ENCODE measurements around the gene UBE3B. TPM values are rescaled to one million over a fixed set of nuclear protein-coding genes. Genes with fewer than 3 reads are reported as not detected.
A peak's percentile ranks its signal among the peaks of the same experiment; 100 is the strongest.

Gene UBE3B
- total RNA-seq, 4 donors from 2014 or later: 34.4 to 73.0 (median 71.6) TPM

DNA sequence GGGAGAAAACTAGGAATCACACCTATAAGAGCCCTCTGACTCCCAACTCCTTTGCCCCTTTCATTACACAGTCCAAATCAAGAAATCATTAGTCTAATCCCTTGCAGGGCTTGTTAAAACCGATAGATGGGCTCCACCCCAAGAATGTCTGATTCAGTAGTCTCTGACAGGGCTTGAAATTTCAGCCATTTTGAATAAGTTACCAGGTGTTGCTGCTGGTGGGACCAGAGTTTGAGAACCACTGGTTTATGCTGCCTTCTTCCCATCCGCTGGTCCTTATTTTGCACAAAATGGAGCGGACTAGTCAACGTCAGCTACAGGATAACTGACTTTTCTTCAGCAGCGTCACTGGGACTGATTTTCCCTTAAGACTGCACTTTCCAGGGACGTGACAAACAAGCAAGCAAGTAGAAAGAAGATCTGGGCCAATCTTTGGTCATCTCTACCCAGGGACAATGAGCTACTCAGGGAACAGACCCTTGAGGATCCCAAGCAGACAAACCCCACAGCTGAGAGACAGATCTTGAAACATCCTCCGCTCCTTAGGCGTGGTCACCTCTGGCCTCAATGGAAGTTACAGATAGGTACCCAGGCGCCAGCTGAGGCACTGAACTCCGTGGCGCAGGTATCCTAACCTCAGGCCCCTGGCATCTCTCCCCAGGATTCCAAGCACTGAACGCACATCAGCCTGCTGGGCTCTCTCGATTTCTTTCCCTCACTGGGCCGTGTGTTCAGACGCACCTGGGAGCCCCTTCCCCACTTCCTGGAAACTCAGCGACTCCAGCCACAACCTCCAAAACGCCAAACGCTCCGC, 1.2 kb upstream of the UBE3B start:
- H3K9me3 ChIP-seq: no peaks in the 10 kb centered on the region
- no peaks in the 10 kb centered on the region for H3K36me3 ChIP-seq
- DNase-seq: no peak
- intact Hi-C loops (cut with DNase I; ENCODE audit: low total_unique reads): loop anchor here (5.0 kb wide), 1 partner anchor 49 kb away; no protein-coding TSS in a partner anchor
- peaks cover 10 to 43% (median 32%) of the 10 kb centered on the region in 4 donors for H3K4me1 ChIP-seq
- H3K4me3 ChIP-seq: peak overlapping the region; percentile 60 to 88 (median 77)
- in situ Hi-C loops (cut with MboI; ENCODE audit: low pct_ligation_motif_present in 1 of 4, low pct_unique_long_range_greater_than_20kb in 1 of 4, low sequenced_read_pairs in 3 of 4): no loop called here
- TF ChIP-seq POLR2AphosphoS5 (IDR thresholded peaks at IDR 0.05) (no peak), EP300 (IDR thresholded peaks at IDR 0.05; ENCODE audit: low read depth) (no peak), POLR2A (IDR thresholded peaks at IDR 0.05) (no peak)
- no peaks in the 10 kb centered on the region for H3K27me3 ChIP-seq
- 9 to 18% methylated on average over 7 to 19 of the region's 19 CpGs for WGBS, 2 donors (ENCODE audit: low coverage in 1 of 2)
- H3K27ac ChIP-seq: peak overlapping the region; percentile 88 to 96 (median 95)

DNA sequence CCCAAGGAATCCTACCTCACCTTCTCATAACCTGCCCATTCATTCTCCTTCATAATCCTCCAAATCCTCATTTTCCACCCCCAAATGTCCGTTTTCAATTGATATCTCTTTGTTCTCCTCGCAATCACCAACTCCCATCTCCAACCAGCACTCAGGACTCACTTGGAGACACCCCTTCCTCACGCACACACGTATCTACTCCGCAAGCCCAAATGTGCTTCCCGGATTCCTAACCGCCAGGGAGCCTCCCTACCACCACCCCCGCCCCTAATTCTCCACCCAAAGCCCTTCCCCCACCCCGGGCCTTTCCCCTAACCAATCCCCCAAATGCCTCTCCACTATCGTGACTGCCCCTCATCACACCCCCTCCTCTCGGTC, 638 bp upstream of the UBE3B start:
- whole genome bisulfite sequencing, 2 donors (ENCODE audit: low coverage in 1 of 2): 0% methylated on average over 6 to 11 of the region's 11 CpGs
- H3K4me1 ChIP-seq: peaks cover 10 to 43% (median 30%) of the 10 kb centered on the region in 4 donors
- TF ChIP-seq POLR2A (IDR thresholded peaks at IDR 0.05): no peak
- TF ChIP-seq POLR2AphosphoS5 (IDR thresholded peaks at IDR 0.05): no peak
- TF ChIP-seq, protein P1, sequence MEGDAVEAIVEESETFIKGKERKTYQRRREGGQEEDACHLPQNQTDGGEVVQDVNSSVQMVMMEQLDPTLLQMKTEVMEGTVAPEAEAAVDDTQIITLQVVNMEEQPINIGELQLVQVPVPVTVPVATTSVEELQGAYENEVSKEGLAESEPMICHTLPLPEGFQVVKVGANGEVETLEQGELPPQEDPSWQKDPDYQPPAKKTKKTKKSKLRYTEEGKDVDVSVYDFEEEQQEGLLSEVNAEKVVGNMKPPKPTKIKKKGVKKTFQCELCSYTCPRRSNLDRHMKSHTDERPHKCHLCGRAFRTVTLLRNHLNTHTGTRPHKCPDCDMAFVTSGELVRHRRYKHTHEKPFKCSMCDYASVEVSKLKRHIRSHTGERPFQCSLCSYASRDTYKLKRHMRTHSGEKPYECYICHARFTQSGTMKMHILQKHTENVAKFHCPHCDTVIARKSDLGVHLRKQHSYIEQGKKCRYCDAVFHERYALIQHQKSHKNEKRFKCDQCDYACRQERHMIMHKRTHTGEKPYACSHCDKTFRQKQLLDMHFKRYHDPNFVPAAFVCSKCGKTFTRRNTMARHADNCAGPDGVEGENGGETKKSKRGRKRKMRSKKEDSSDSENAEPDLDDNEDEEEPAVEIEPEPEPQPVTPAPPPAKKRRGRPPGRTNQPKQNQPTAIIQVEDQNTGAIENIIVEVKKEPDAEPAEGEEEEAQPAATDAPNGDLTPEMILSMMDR (IDR thresholded peaks at IDR 0.05): no peak
- TF ChIP-seq EP300 (IDR thresholded peaks at IDR 0.05; ENCODE audit: low read depth): no peak
- H3K36me3 ChIP-seq: no peaks in the 10 kb centered on the region
- H3K27me3 ChIP-seq: no peaks in the 10 kb centered on the region
- intact Hi-C loops (cut with DNase I; ENCODE audit: low total_unique reads): loop anchor here (5.0 kb wide), 1 partner anchor 49 kb away; no protein-coding TSS in a partner anchor
- in situ Hi-C loops (cut with MboI; ENCODE audit: low pct_ligation_motif_present in 1 of 4, low pct_unique_long_range_greater_than_20kb in 1 of 4, low sequenced_read_pairs in 3 of 4): no loop called here
- peak overlapping the region; percentile 60 to 88 (median 77) for H3K4me3 ChIP-seq
- peak overlapping the region; percentile 88 to 96 (median 95) for H3K27ac ChIP-seq
- H3K9me3 ChIP-seq: no peaks in the 10 kb centered on the region
- DNase-seq: no peak

DNA sequence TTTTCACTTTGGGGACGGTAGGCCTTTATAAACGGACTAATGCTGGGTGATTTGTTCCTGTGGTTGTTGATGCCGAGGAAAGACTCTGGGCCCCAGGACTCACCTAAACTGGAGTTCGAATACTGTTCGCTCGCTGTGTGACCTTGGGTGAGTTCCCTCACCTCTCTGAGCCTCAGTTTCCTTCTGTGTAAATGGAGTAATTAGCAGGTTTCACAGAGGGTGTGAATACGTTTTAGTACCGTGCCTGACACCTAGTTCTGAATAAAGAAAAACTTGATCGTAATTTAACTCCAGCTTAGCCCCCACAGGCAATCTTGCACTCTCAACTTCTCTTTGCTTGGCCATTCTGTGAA, 505 bp downstream of the UBE3B start:
- 5% methylated on average over 3 to 9 of the region's 9 CpGs for WGBS, 2 donors (ENCODE audit: low coverage in 1 of 2)
- intact Hi-C loops (cut with DNase I; ENCODE audit: low total_unique reads): loop anchor here (5.0 kb wide), 1 partner anchor 51 kb away; no protein-coding TSS in a partner anchor
- in situ Hi-C loops (cut with MboI; ENCODE audit: low pct_ligation_motif_present in 1 of 4, low pct_unique_long_range_greater_than_20kb in 1 of 4, low sequenced_read_pairs in 3 of 4): no loop called here

DNA sequence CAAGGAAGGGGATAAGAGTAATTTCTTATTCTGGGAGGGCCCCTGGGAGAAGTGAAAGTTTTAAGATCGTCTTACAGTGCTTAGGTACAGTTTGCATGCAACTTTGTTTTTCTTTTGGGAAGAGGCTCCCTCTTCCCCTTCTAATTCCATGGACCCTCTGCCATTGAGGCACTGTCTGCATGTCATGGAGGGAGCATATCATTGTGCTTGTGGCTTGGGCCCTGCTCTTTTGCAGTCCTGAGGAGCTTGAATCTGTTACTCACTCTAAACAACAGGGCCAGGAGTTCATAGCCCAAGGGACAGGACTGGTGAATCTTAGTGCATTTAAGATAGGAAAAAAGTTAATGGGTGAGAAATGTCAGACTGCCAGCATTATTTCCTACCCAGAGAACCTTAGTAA, 2.3 kb downstream of the UBE3B start:
- no peak for TF ChIP-seq POLR2AphosphoS5 (IDR thresholded peaks at IDR 0.05)
- TF ChIP-seq, protein P1 (IDR thresholded peaks at IDR 0.05): no peak
- TF ChIP-seq POLR2A (IDR thresholded peaks at IDR 0.05): no peak
- TF ChIP-seq EP300 (IDR thresholded peaks at IDR 0.05; ENCODE audit: low read depth): no peak
- H3K4me1 ChIP-seq: peaks cover 10 to 35% (median 25%) of the 10 kb centered on the region in 4 donors
- H3K27me3 ChIP-seq: no peaks in the 10 kb centered on the region
- WGBS, 2 donors (ENCODE audit: low coverage in 1 of 2): 40 to 71% methylated on average over 1 of the region's 1 CpG
- DNase-seq: no peak
- intact Hi-C loops (cut with DNase I; ENCODE audit: low total_unique reads) (loop anchor here (5.0 kb wide), 1 partner anchor 52 kb away; no protein-coding TSS in a partner anchor), in situ Hi-C loops (cut with MboI; ENCODE audit: low pct_ligation_motif_present in 1 of 4, low pct_unique_long_range_greater_than_20kb in 1 of 4, low sequenced_read_pairs in 3 of 4) (no loop called here)
- H3K4me3 ChIP-seq: no peak overlapping the region
- no peaks in the 10 kb centered on the region for H3K9me3 ChIP-seq
- no peak overlapping the region for H3K27ac ChIP-seq
- peaks cover 0 to 19% (median 6%) of the 10 kb centered on the region in 4 donors for H3K36me3 ChIP-seq

More for the DNA sequence above, 505 bp downstream of the UBE3B start:
- DNase-seq: no peak
- Histone ChIP-seq H3K4me1 (peaks cover 10 to 39% (median 28%) of the 10 kb centered on the region in 4 donors), H3K27me3 (no peaks in the 10 kb centered on the region), H3K9me3 (no peaks in the 10 kb centered on the region), H3K4me3 (peak overlapping the region; percentile 60 to 88 (median 77)), H3K27ac (peak overlapping the region; percentile 88 to 96 (median 95)), H3K36me3 (peaks cover 0 to under 1% (median 0%) of the 10 kb centered on the region in 4 donors)
- TF ChIP-seq POLR2A (IDR thresholded peaks at IDR 0.05) (no peak), POLR2AphosphoS5 (IDR thresholded peaks at IDR 0.05) (no peak), EP300 (IDR thresholded peaks at IDR 0.05; ENCODE audit: low read depth) (no peak)
- TF ChIP-seq, protein P1 (IDR thresholded peaks at IDR 0.05): no peak
